Pancreas (tissue), 10 donors: ENCODE measurements around the gene KCNMA1. TPM values are rescaled to one million over a fixed set of nuclear protein-coding genes. Genes with fewer than 3 reads are reported as not detected.

Experiments
- ATAC-seq, 4 donors: fragments of 200-7000 bp; cut with Tn5 transposase; one replicate each; pipeline versions ENCODE4 v1.8.0 to v1.9.1; 2020; ENCODE audit warnings: mild to moderate bottlenecking in 4 of 4, moderate library complexity in 4 of 4
- DNase-seq, 6 donors: peaks; one replicate each; pipeline ENCODE4 v3.0.0-alpha.2; 2020
- FAIRE-seq: peaks from 2 replicates; lab custom pipeline; 2012; peaks lifted over from hg19 to GRCh38; lab: Jason Lieb, UNC
- H3K27ac ChIP-seq, 4 donors: fragments of 200-600 bp; sonication (generic); 1 replicate in 3 of 4; 2 replicates in 1 of 4; pipeline versions ENCODE4 v1.5.0 to v1.8.0; 2020
- H3K27me3 ChIP-seq, 4 donors: fragments of 200-600 bp; one replicate each; pipeline ENCODE4 v1.8.0; 2021
- H3K36me3 ChIP-seq, 3 donors: fragments of 200-600 bp; sonication (generic) in 1 of 3; one replicate each; pipeline versions ENCODE4 v1.5.0 to v1.8.0; 2020 to 2021
- H3K4me1 ChIP-seq, 3 donors: fragments of 200-600 bp; one replicate each; pipeline ENCODE4 v1.8.0; 2021
- H3K4me3 ChIP-seq, 4 donors: fragments of 200-600 bp; sonication (generic) in 2 of 4; one replicate each; pipeline versions ENCODE4 v1.5.0 to v1.8.0; 2020 to 2021
- H3K9me3 ChIP-seq, 4 donors: fragments of 200-600 bp; one replicate each; pipeline ENCODE4 v1.8.0; 2021
- CTCF ChIP-seq, 4 donors: fragments of 200-600 bp; sonication (generic) in 3 of 4; IDR thresholded peaks; one replicate each; pipeline versions ENCODE4 v1.5.0 to v1.8.0; 2021; ENCODE audit warnings: antibody characterized with exemption in 4 of 4
- WGBS, 2 donors: extraction: QIAGEN DNeasy Blood & Tissue Kit; methylation state at CpG; one replicate each; pipeline ENCODE4 v1.1.7; 2013; 5-methylcytosine and 5-hydroxymethylcytosine counted together
- intact Hi-C, 3 donors: fragments of 100-400 bp; cut with DNase I; formaldehyde crosslinking; loops; one replicate each; pipeline versions ENCODE4 v1.11.1 to v1.14.2; 2022
- polyA plus RNA-seq, 2 donors: library from polyadenylated mRNA; stranded (reverse); fragments of 200-250 nt; gene quantifications; one replicate each; pipeline ENCODE4 v1.2.3, GENCODE V29; 2013
- total RNA-seq, 6 donors: library from RNA; stranded (reverse); fragmentation: NEBNext Ultra II Directional in 4 of 6; extraction: Animal tissue kit (Norgen Biotek cat#: 25700) in 4 of 6; gene quantifications; one replicate each; pipeline versions ENCODE4 v1.2.1 to v1.2.4, GENCODE V29; 2021 to 2023
- donor health status: healthy with polysubstance abuse.
- donor health status: DM: no; HTN: no; CAD: no; lungs with moderate emphysema.
- donor health status: DM: no; HTN: no; CAD: no.
- donor health status: control.
- donor health status: control.
- donor health status: Bipolar disorder and iron deficiency.
- donor health status: DM: yes; HTN: yes; CAD: no.
- donor health status: DM: no; HTN: no; CAD: no.
- donor health status: DM: no; HTN: no; CAD: no.
- donor health status: DM: yes; HTN: yes; CAD: no.

KCNMA1 gene
- total and polyA plus RNA-seq, 8 donors: 3.5 to 19.4 (median 9.3) TPM

GRCh38 chr10:76840802-76841201, 796.8 kb downstream of the KCNMA1 start:
- FAIRE-seq (no peak), DNase-seq (no peak), ATAC-seq (no peak)
- Histone ChIP-seq H3K4me1 (no peaks in the 10 kb centered on the region), H3K4me3 (no peak overlapping the region), H3K27me3 (peaks cover 0 to 4% (median 0%) of the 10 kb centered on the region in 4 donors), H3K9me3 (no peaks in the 10 kb centered on the region), H3K36me3 (no peaks in the 10 kb centered on the region), H3K27ac (no peak overlapping the region)
- intact Hi-C loops: no loop called here
- no peak for TF ChIP-seq CTCF (IDR thresholded peaks at IDR 0.05)
- 89 to 90% methylated on average over 8 of the region's 8 CpGs for WGBS, 2 donors

DNA sequence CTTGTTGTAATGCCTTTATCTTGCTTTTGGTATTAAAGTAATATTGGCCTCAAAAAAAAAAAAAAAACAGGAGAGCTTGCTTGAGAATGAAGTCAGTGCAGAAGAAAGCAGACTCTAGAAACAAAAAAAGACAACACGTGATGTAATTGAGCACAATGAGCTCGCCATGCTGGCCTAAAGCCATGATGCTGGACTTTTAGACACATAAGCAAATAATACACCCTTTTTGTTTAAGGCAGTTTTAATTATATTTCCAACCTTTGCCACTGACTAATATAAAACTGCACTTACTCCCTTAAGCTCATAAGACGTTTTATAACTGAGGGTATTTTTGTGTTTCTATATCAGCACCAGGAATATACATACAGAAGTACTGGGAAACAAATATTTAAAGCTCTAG, 798.3 kb downstream of the KCNMA1 start:
- FAIRE-seq (no peak), DNase-seq (no peak), ATAC-seq (no peak)
- intact Hi-C loops: no loop called here
- Histone ChIP-seq H3K27me3 (peaks cover 0 to 4% (median 0%) of the 10 kb centered on the region in 4 donors), H3K4me3 (no peak overlapping the region), H3K27ac (no peak overlapping the region), H3K36me3 (no peaks in the 10 kb centered on the region), H3K9me3 (no peaks in the 10 kb centered on the region), H3K4me1 (no peaks in the 10 kb centered on the region)
- 34 to 39% methylated on average over 3 of the region's 3 CpGs for WGBS, 2 donors
- no peak for TF ChIP-seq CTCF (IDR thresholded peaks at IDR 0.05)

DNA sequence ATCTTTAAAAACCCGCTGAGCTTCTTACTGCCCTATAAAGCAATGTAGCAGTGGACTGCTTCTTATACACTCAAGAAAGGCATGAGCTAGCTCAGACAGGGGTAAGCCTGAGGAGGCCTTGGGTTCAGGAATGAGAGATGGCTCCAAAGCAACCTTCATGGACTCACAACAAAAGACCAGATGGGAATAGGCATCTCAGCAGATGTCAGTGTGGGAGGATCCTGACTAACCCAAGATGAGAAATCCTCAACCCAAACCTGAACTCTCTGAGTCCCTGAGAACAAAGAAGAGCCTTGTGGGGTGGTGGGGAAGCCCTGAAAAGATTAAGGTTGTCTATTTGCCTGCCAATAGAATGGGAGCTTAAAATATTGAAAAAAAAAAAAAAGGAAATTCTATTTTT, 807.4 kb downstream of the KCNMA1 start:
- no peak overlapping the region for H3K27ac ChIP-seq
- no peak for DNase-seq
- no peaks in the 10 kb centered on the region for H3K4me1 ChIP-seq
- no peak overlapping the region for H3K4me3 ChIP-seq
- 80 to 82% methylated on average over 1 of the region's 1 CpG for WGBS, 2 donors
- FAIRE-seq: no peak
- ATAC-seq: no peak
- H3K36me3 ChIP-seq: no peaks in the 10 kb centered on the region
- TF ChIP-seq CTCF (IDR thresholded peaks at IDR 0.05): no peak
- H3K27me3 ChIP-seq: no peaks in the 10 kb centered on the region
- intact Hi-C loops: no loop called here
- H3K9me3 ChIP-seq: no peaks in the 10 kb centered on the region

DNA sequence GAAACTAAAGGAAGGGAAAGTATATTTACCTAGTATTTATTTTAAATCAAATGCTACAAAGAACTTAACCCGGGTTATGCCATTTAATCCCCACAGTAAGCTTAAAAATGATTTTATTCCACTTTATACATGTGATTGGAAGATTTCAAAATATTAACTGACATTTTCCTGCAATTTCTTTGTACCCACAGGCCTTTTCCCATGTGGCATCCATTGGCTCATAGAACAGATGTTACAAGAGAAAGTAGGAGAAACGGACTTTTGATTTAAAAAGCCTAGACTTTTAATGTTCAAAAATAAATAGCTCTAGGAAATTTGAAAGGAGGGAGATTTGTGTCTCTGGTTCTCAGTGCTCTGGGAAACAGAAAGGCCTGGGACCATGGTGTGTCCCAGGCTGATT, 807.9 kb downstream of the KCNMA1 start:
- intact Hi-C loops: no loop called here
- H3K4me1 ChIP-seq: no peaks in the 10 kb centered on the region
- H3K27ac ChIP-seq: no peak overlapping the region
- WGBS, 2 donors: 72 to 78% methylated on average over 2 of the region's 2 CpGs
- H3K36me3 ChIP-seq: no peaks in the 10 kb centered on the region
- H3K9me3 ChIP-seq: no peaks in the 10 kb centered on the region
- no peak overlapping the region for H3K4me3 ChIP-seq
- ATAC-seq: no peak
- no peak for DNase-seq
- no peak for FAIRE-seq
- no peak for TF ChIP-seq CTCF (IDR thresholded peaks at IDR 0.05)
- no peaks in the 10 kb centered on the region for H3K27me3 ChIP-seq
